Subcutaneous adipose tissue (tissue), 4 donors: Measurements from ENCODE around the gene CAMSAP3. TPM values are rescaled to one million over a fixed set of nuclear protein-coding genes. Genes with fewer than 3 reads are reported as not detected.

ENCODE experiments used
- CTCF ChIP-seq: fragments of 450-650 bp; IDR thresholded peaks from one replicate; pipeline ENCODE4 v1.5.1; 2016; ENCODE audit warnings: low read depth, mild to moderate bottlenecking, control low read depth, antibody characterized with exemption, moderate library complexity
- small RNA-seq: library from RNA; depleted of rRNA; stranded (forward); fragments of <200 nt; gene quantifications from one replicate; pipeline ENCODE3, GENCODE V24; 2016
- total RNA-seq, 4 donors: library from RNA; depleted of rRNA; stranded (reverse); fragments of >200 nt; gene quantifications; one replicate each; pipeline ENCODE4 v1.1.0, GENCODE V29; 2016

The CAMSAP3 gene
- total RNA-seq, 4 donors from 2014 or later = not detected

GRCh38 chr19:7662657-7663056, 67.0 kb downstream of the CAMSAP3 start:
- TF ChIP-seq CTCF = no peak

- TF ChIP-seq CTCF = no peak
These were observed 68.0 kb downstream of the CAMSAP3 start for GRCh38 chr19:7663706-7664105.

- no peak for TF ChIP-seq CTCF
These were observed 69.4 kb downstream of the CAMSAP3 start for GRCh38 chr19:7665076-7665475.

Small RNAs within 50 kb of the gene (small RNA-seq; reads per million reads assigned to genes)
- gene MIR6792 = not detected

Other genes with a start within 250 kb of the CAMSAP3 start
- gene ARHGEF18, start 246.9 kb upstream of the CAMSAP3 start, total RNA-seq = 10 to 100 TPM; 10.9 to 18.5 (median 16.9) TPM
- 10 to 100 TPM in 1 of 4 donors, 1 to 10 TPM in 3; 2.3 to 10.6 (median 6.5) TPM for gene PEX11G, start 106.8 kb upstream of the CAMSAP3 start, total RNA-seq
- 10 to 100 TPM; 39.8 to 88.7 (median 46.7) TPM for gene ZNF358, start 79.8 kb upstream of the CAMSAP3 start, total RNA-seq
- gene MCOLN1, start 73.2 kb upstream of the CAMSAP3 start, total RNA-seq = 10 to 100 TPM; 28.6 to 50.8 (median 30.2) TPM
- 10 to 100 TPM; 32.4 to 75.4 (median 53.3) TPM for gene PNPLA6, start 60.1 kb upstream of the CAMSAP3 start, total RNA-seq
- 10 to 100 TPM; 16.1 to 40.5 (median 30.9) TPM for gene XAB2, start 33.7 kb downstream of the CAMSAP3 start, total RNA-seq
- gene PET100, start 33.9 kb downstream of the CAMSAP3 start, total RNA-seq = 10 to 100 TPM in 3 of 4 donors, 1 to 10 TPM in 1; 8.3 to 35.4 (median 21.1) TPM
- gene PCP2, start 37.9 kb downstream of the CAMSAP3 start, total RNA-seq = not detected
- 10 to 100 TPM; 20.2 to 62.7 (median 27.0) TPM for gene STXBP2, start 41.2 kb downstream of the CAMSAP3 start, total RNA-seq
- 1 to 10 TPM in 2 of 4 donors, not detected in 2; 1.5 to 1.8 TPM for gene RETN, start 73.2 kb downstream of the CAMSAP3 start, total RNA-seq
- 1 to 10 TPM in 3 of 4 donors, not detected in 1; 1.1 to 8.5 (median 1.3) TPM for gene MCEMP1, start 81.2 kb downstream of the CAMSAP3 start, total RNA-seq
- 100 to 1,000 TPM in 1 of 4 donors, 10 to 100 TPM in 3; 59.9 to 114 (median 72.2) TPM for gene TRAPPC5, start 85.0 kb downstream of the CAMSAP3 start, total RNA-seq
- gene FCER2, start 106.3 kb downstream of the CAMSAP3 start, total RNA-seq = under 1 TPM in 3 of 4 donors, not detected in 1; 0.49 to 0.88 (median 0.68) TPM
- gene CLEC4G, start 136.2 kb downstream of the CAMSAP3 start, total RNA-seq = 1 to 10 TPM; 1.7 to 4.0 (median 3.1) TPM
- gene CD209, start 151.7 kb downstream of the CAMSAP3 start, total RNA-seq = 10 to 100 TPM; 17.5 to 24.8 (median 21.8) TPM
- gene CLEC4M, start 167.4 kb downstream of the CAMSAP3 start, total RNA-seq = not detected
- gene EVI5L, start 234.4 kb downstream of the CAMSAP3 start, total RNA-seq = 10 to 100 TPM in 2 of 4 donors, 1 to 10 TPM in 2; 6.3 to 12.1 (median 9.9) TPM